ENCODE measurements around the gene KLF4.

The KLF4 gene

GRCh38 chr9:107447834-107448233, 41.7 kb downstream of the KLF4 start:
- DNase-seq (ENCODE audit: low spot score) = no peak

GRCh38 chr9:107447081-107447480, 42.5 kb downstream of the KLF4 start:
- no peak for DNase-seq (ENCODE audit: low spot score)

GRCh38 chr9:107446491-107446890, 43.1 kb downstream of the KLF4 start:
- no peak for DNase-seq (ENCODE audit: low spot score)

GRCh38 chr9:107443786-107444185, 45.8 kb downstream of the KLF4 start:
- no peak for DNase-seq (ENCODE audit: low spot score)

- DNase-seq (ENCODE audit: low spot score) = no peak
These were observed 49.5 kb downstream of the KLF4 start for GRCh38 chr9:107439991-107440456.

GRCh38 chr9:107438211-107439031, 51.1 kb downstream of the KLF4 start:
- DNase-seq (ENCODE audit: low spot score) = no peak

GRCh38 chr9:107437716-107438115, 51.9 kb downstream of the KLF4 start:
- no peak for DNase-seq (ENCODE audit: low spot score)

- DNase-seq (ENCODE audit: low spot score) = no peak
These were observed 54.2 kb downstream of the KLF4 start for GRCh38 chr9:107435415-107435814.
